Keratinocyte (primary cell): ENCODE measurements around the gene FBXL2.

Source experiments
- EZH2 ChIP-seq: IDR thresholded peaks from one replicate; pipeline ENCODE4 v1.6.1; 2012; ENCODE audit warnings: inconsistent platforms, mild to moderate bottlenecking, low read length, moderate library complexity
- TF ChIP-seq, protein P1 (sequence below), 3 experiments: IDR thresholded peaks in 1 of 3; conservative IDR thresholded peaks in 1 of 3; optimal IDR thresholded peaks in 1 of 3; 2 replicates in 2 of 3; 3 replicates in 1 of 3; pipeline versions ENCODE3 to v1.5.1; 2011; ENCODE audit warnings: low read length in 3 of 3, mild to moderate bottlenecking in 3 of 3, moderate library complexity in 2 of 3, control low read depth in 1 of 3, inconsistent platforms in 1 of 3; ENCODE audit not compliant: insufficient read depth in 2 of 3; ENCODE audit errors: extremely low read depth in 1 of 3

DNA sequence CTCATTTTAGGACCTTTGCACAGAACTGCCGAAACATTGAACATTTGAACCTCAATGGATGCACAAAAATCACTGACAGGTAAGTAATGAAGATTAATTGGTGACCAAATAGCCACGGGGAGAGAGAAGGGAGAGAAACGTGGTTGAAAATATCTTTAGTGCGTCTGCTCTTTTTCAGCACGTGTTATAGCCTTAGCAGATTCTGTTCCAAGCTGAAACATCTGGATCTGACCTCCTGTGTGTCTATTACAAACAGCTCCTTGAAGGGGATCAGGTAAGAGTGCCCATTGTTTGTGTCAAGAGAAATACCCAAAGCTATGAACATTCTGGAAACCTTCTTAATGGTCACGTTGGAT lies 95.8 kb downstream of the FBXL2 start:
- TF ChIP-seq, protein P1, sequence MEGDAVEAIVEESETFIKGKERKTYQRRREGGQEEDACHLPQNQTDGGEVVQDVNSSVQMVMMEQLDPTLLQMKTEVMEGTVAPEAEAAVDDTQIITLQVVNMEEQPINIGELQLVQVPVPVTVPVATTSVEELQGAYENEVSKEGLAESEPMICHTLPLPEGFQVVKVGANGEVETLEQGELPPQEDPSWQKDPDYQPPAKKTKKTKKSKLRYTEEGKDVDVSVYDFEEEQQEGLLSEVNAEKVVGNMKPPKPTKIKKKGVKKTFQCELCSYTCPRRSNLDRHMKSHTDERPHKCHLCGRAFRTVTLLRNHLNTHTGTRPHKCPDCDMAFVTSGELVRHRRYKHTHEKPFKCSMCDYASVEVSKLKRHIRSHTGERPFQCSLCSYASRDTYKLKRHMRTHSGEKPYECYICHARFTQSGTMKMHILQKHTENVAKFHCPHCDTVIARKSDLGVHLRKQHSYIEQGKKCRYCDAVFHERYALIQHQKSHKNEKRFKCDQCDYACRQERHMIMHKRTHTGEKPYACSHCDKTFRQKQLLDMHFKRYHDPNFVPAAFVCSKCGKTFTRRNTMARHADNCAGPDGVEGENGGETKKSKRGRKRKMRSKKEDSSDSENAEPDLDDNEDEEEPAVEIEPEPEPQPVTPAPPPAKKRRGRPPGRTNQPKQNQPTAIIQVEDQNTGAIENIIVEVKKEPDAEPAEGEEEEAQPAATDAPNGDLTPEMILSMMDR (optimal IDR thresholded peaks at IDR 0.05 in 1 of 3, IDR thresholded peaks at IDR 0.05 in 1 of 3, conservative IDR thresholded peaks at IDR 0.05 in 1 of 3; ENCODE audit: extremely low read depth in 1 of 3, insufficient read depth in 2 of 3, low read length in 3 of 3): no peak
- no peak for TF ChIP-seq EZH2
